ENCODE measurements around the gene WDR90. TPM values are rescaled to one million over a fixed set of nuclear protein-coding genes. Genes with fewer than 3 reads are reported as not detected.

The WDR90 gene
- polyA plus RNA-seq, 2 of the 4 experiments (the other 2 are of a cell fraction) = 6.5 to 30.7 TPM

- ChIA-PET POLR2A (interaction anchor here (1.2 to 1.3 kb wide), 2 partner anchors 15 to 26 kb away, joined by 3 to 6 read pairs; partner anchors contain the start of gene WDR90), CTCF (interaction anchor here (1.0 to 2.6 kb wide), 6 partner anchors 9 to 82 kb away, joined by 3 to 21 read pairs (median 6); partner anchors contain the start of gene RHOT2)
- TF ChIP-seq MYC (IDR thresholded peaks at IDR 0.05; ENCODE audit: borderline replicate concordance, low read length) = no peak
- no peak for TF ChIP-seq NFE2L2 (conservative IDR thresholded peaks at IDR 0.05; ENCODE audit: low read length)
- no peak for TF ChIP-seq HOXB13 (CRISPR knock-in tag; IDR thresholded peaks at IDR 0.05; ENCODE audit: low read depth)
- no peak for TF ChIP-seq CTCF (IDR thresholded peaks at IDR 0.05)
- no peak for TF ChIP-seq FOSL2 (IDR thresholded peaks at IDR 0.05)
- no peak for TF ChIP-seq FOSL2 (CRISPR knock-in tag; IDR thresholded peaks at IDR 0.05)
- TF ChIP-seq SREBF2 (IDR thresholded peaks at IDR 0.05) = no peak
- TF ChIP-seq NPAS2 (CRISPR knock-in tag; IDR thresholded peaks at IDR 0.05; ENCODE audit: borderline replicate concordance) = no peak
- no peak for TF ChIP-seq PHF8 (IDR thresholded peaks at IDR 0.05; ENCODE audit: borderline replicate concordance, low read depth)
- TF ChIP-seq ATOH8 (CRISPR knock-in tag; IDR thresholded peaks at IDR 0.05; ENCODE audit: low read depth) = no peak
- peak; percentile 45; the same call in 1 of the 2 replicates for TF ChIP-seq PBX3 (IDR thresholded peaks at IDR 0.05)
- no peak for TF ChIP-seq CHD4 (IDR thresholded peaks at IDR 0.05; ENCODE audit: borderline replicate concordance)
- no peak for TF ChIP-seq POLR2A (IDR thresholded peaks at IDR 0.05; ENCODE audit: low read length)
- TF ChIP-seq REST (IDR thresholded peaks at IDR 0.05) = no peak
- TF ChIP-seq E2F6 (IDR thresholded peaks at IDR 0.05; ENCODE audit: borderline replicate concordance, low read depth) = no peak
- no peak for TF ChIP-seq MAZ (IDR thresholded peaks at IDR 0.05; ENCODE audit: borderline replicate concordance, low read depth, low read length)
- no peak for TF ChIP-seq FOXS1 (CRISPR knock-in tag; IDR thresholded peaks at IDR 0.05)
- TF ChIP-seq ESRRA (IDR thresholded peaks at IDR 0.05; ENCODE audit: borderline replicate concordance, low read length) = no peak
- peak in 1 of 2 experiments; percentile 34; a peak in 1 of 5 replicates for TF ChIP-seq JUN (IDR thresholded peaks at IDR 0.05)
- no peak for TF ChIP-seq TP53 (CRISPR knock-in tag; IDR thresholded peaks at IDR 0.05)
- no peak for TF ChIP-seq RFX5 (IDR thresholded peaks at IDR 0.05)
- no peak for TF ChIP-seq ZNF302 (CRISPR knock-in tag; IDR thresholded peaks at IDR 0.05)
- TF ChIP-seq ZSCAN20 (CRISPR knock-in tag; IDR thresholded peaks at IDR 0.05) = no peak
- no peak for TF ChIP-seq HMGXB4 (CRISPR knock-in tag; IDR thresholded peaks at IDR 0.05; ENCODE audit: borderline replicate concordance)
- TF ChIP-seq CBX8 (IDR thresholded peaks at IDR 0.05) = no peak
- TF ChIP-seq EHMT2 (IDR thresholded peaks at IDR 0.05; ENCODE audit: low read depth) = no peak
- TF ChIP-seq HES2 (IDR thresholded peaks at IDR 0.05) = no peak
- TF ChIP-seq NR3C1 (IDR thresholded peaks at IDR 0.05) = no peak
- TF ChIP-seq RCOR1 (IDR thresholded peaks at IDR 0.05; ENCODE audit: low read depth, low read length) = no peak
These were observed 26.1 kb downstream of the WDR90 start, which contains the start of gene RHBDL1 for GRCh38 chr16:674968-675883. Gene RHBDL1 (plus strand): TSS chr16:675671. CDS start chr16:675791, 120 bp downstream.

More at GRCh38 chr16:674968-675883, 26.1 kb downstream of the WDR90 start, which contains the start of gene RHBDL1:
- ATAC-seq (peak in 1 of 2 experiments; percentile 15; a peak in 2 of 6 replicates), DNase-seq (ENCODE audit: low read depth in 1 of 2, low spot score in 1 of 2) (peak in 1 of 2 experiments; percentile 66), FAIRE-seq (no peak)
- Histone ChIP-seq H3K27ac (peak within 1 kb of the TSS; percentile 63 to 84), H3K4me1 (peaks cover 25% of the 10 kb centered on the region), H3K9me3 (no peaks in the 10 kb centered on the region), H3K4me2 (peak within 1 kb of the TSS; percentile 98), H3K4me3 (peak within 1 kb of the TSS; percentile 50)
- 7% methylated on average over 39 of the region's 73 CpGs for WGBS (ENCODE audit: missing lambda C conversion rate)
